A549 (cell line): ENCODE measurements around the gene NDUFA8.

Source experiments
- HDAC2 ChIP-seq: fragments of 200-600 bp; sonication (generic); IDR thresholded peaks from 2 replicates; pipeline ENCODE4 v1.6.1; 2016
- POLR2A ChIP-seq: IDR thresholded peaks from 2 replicates; pipeline ENCODE4 v1.6.1; 2012; ENCODE audit warnings: mild to moderate bottlenecking, low read length
- TF ChIP-seq, protein P1 (sequence below): IDR thresholded peaks from 2 replicates; pipeline ENCODE4 v1.6.1; 2012

DNA sequence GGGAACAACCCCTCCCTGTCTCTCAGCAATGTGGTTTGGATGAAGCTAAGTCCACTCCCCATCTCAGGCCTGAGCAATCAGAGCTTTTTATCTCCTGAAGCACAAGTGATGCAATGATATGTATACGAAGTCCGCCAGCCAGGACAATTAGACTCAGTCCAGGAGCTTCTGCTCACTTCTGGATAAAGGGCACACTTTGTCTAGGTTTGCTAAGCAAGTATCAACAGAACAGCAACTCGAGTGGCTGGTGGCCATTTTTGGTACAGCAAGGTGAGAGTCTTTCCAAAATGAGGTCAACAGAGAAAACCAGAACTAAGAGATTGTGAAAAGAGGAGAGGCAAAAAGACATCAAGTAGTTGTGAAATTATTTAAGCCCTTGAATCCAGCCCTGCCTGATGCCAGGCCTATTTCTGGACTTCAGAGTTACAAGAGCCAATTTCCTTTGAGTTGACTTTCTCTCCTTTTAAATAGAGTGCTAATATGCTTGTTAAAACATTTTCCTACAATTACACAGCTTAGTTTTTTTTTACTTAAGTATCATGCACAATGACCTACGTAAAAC lies 8.2 kb downstream of the NDUFA8 start:
- no peak for TF ChIP-seq HDAC2
- no peak for TF ChIP-seq POLR2A
- TF ChIP-seq, protein P1, sequence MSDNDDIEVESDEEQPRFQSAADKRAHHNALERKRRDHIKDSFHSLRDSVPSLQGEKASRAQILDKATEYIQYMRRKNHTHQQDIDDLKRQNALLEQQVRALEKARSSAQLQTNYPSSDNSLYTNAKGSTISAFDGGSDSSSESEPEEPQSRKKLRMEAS: no peak
